OCI-LY7 (cell line): ENCODE results near the gene HLF. TPM values are rescaled to one million over a fixed set of nuclear protein-coding genes. Genes with fewer than 3 reads are reported as not detected.

ENCODE experiments used
- BruUV-seq: library from RNA; stranded (reverse); fragments of 400-500 nt; replicated peaks from 2 replicates; lab custom pipeline; 2021; lab: Mats Ljungman, UMichigan
- CTCF ChIA-PET: fragments of 300-600 bp; sonication (Branson Sonifier 250); formaldehyde crosslinking; loops from one replicate; lab custom pipeline; 2022; ENCODE audit warnings: antibody characterized with exemption; ENCODE audit not compliant: unreplicated experiment; lab: Charles Lee
- POLR2A ChIA-PET: fragments of 300-600 bp; sonication (Branson Sonifier 250); formaldehyde crosslinking; loops from one replicate; lab custom pipeline; 2022; ENCODE audit warnings: antibody characterized with exemption; lab: Charles Lee
- DNase-seq: peaks from one replicate; pipeline ENCODE4 v3.0.0-alpha.2; 2015; ENCODE audit warnings: low spot score
- H2AFZ ChIP-seq: fragments of 200-600 bp; sonication (generic), shearing (Covaris generic); 2 replicates; pipeline ENCODE4 v1.6.1; 2014; ENCODE audit warnings: mild to moderate bottlenecking, antibody characterized with exemption, low read length, moderate library complexity
- H3K27ac ChIP-seq: fragments of 200-600 bp; sonication (generic); 2 replicates; pipeline ENCODE4 v1.5.1; 2014; ENCODE audit warnings: mixed run types, low read depth, mild to moderate bottlenecking, moderate library complexity, low read length, inconsistent platforms; ENCODE audit not compliant: poor library complexity, severe bottlenecking
- H3K36me3 ChIP-seq: fragments of 200-600 bp; sonication (generic); 2 replicates; pipeline ENCODE4 v1.6.1; 2014; ENCODE audit warnings: mild to moderate bottlenecking, antibody characterized with exemption, low read length, moderate library complexity, mixed read lengths; ENCODE audit not compliant: insufficient read depth
- H3K4me1 ChIP-seq: fragments of 200-600 bp; sonication (generic); 2 replicates; pipeline ENCODE4 v1.5.1; 2014; ENCODE audit warnings: mild to moderate bottlenecking, low read length; ENCODE audit not compliant: insufficient read depth, poor library complexity, severe bottlenecking
- H3K4me2 ChIP-seq: fragments of 200-600 bp; sonication (generic); 2 replicates; pipeline ENCODE4 v1.6.1; 2014; ENCODE audit warnings: mild to moderate bottlenecking, low read length
- H3K4me3 ChIP-seq: fragments of 200-600 bp; sonication (generic); 2 replicates; pipeline ENCODE4 v1.5.1; 2014; ENCODE audit warnings: mild to moderate bottlenecking, low read depth, low read length; ENCODE audit not compliant: poor library complexity, severe bottlenecking
- H3K79me2 ChIP-seq: fragments of 200-600 bp; sonication (generic); 2 replicates; pipeline ENCODE4 v1.6.1; 2016; ENCODE audit warnings: low read depth, mild to moderate bottlenecking, low read length, moderate library complexity, mixed read lengths; ENCODE audit not compliant: insufficient read depth
- H3K9me2 ChIP-seq: fragments of 200-600 bp; sonication (generic); 2 replicates; pipeline ENCODE4 v1.6.1; 2016; ENCODE audit warnings: mild to moderate bottlenecking, low read length, mixed read lengths; ENCODE audit not compliant: insufficient read depth
- H3K9me3 ChIP-seq: fragments of 200-600 bp; sonication (generic); 2 replicates; pipeline ENCODE4 v1.6.1; 2014; ENCODE audit warnings: mild to moderate bottlenecking, mixed run types, low read length, mixed read lengths
- H4K20me1 ChIP-seq: fragments of 200-600 bp; sonication (generic); 2 replicates; pipeline ENCODE4 v1.6.1; 2014; ENCODE audit warnings: mild to moderate bottlenecking, antibody characterized with exemption, low read length, moderate library complexity, mixed read lengths; ENCODE audit not compliant: insufficient read depth
- CTCF ChIP-seq: fragments of 200-600 bp; sonication (generic); conservative IDR thresholded peaks from 2 replicates; pipeline ENCODE4 v1.5.1; 2014; ENCODE audit warnings: mild to moderate bottlenecking, antibody characterized with exemption, low read length, moderate library complexity, mixed read lengths
- EZH2phosphoT487 ChIP-seq: fragments of 200-600 bp; sonication (generic); IDR thresholded peaks from 2 replicates; pipeline ENCODE4 v1.6.1; 2018; ENCODE audit warnings: low read depth, borderline replicate concordance, mild to moderate bottlenecking, mixed run types, antibody characterized with exemption, low read length, moderate library complexity, mixed read lengths
- intact Hi-C: fragments of 100-400 bp; cut with micrococcal nuclease; formaldehyde crosslinking; loops from one replicate; pipeline ENCODE4 v1.10.0; 2022; ENCODE audit not compliant: unreplicated experiment
- total RNA-seq, 2 experiments: library from RNA; depleted of rRNA in 1 of 2; stranded (reverse); fragments of >200 nt in 1 of 2; shearing (Covaris generic) in 1 of 2; gene quantifications; 2 replicates each; pipeline ENCODE4 v1.2.3, GENCODE V29; 2014 to 2022

HLF gene
- total RNA-seq, 2 experiments from 2014 or later: 0.13 TPM; not detected in 1

DNA sequence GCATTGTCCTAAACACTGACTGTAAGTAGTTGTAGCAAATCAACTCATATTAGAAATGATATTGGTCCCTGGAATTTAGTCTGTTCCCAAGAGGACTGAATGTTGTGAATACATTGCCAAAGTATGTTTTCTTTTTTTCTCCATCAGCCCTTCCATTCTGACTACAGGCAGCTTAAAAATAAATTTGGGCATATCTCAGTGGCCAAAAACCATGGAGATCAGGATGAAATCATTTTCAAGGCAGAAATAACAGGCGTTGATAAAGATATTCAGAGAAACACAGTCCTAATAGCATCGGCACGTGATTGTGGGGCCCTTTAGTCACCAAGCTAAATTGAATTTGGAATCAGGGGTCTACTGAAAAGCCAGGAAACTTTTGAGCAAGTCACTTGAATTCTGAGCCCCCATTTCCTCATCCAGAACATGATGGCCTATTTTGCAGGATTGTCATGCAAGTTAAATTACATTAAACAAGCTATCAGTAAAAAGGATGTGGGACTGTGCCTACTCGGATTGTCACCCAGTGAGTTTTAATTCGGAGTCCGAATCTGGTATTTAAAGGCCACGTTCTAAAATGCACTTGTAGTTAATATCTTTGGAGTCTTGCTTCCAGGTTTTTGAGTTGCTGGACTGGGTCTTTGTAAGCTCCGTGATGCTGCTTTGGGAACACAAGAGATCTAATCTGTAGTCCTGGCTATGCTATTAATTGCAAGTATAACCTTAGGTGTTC is 17.1 kb downstream of the HLF start:
- Histone ChIP-seq H3K36me3 (no peaks in the 10 kb centered on the region), H3K4me1 (peaks cover 4% of the 10 kb centered on the region), H3K79me2 (no peaks in the 10 kb centered on the region), H3K4me3 (no peak overlapping the region), H3K9me3 (no peaks in the 10 kb centered on the region), H3K4me2 (no peak overlapping the region), H3K9me2 (no peaks in the 10 kb centered on the region), H2AFZ (no peak overlapping the region), H4K20me1 (no peaks in the 10 kb centered on the region), H3K27ac (no peak overlapping the region)
- DNase-seq: no peak
- intact Hi-C loops: no loop called here
- no TSS peak for BruUV-seq
- POLR2A ChIA-PET: no interaction called here
- TF ChIP-seq EZH2phosphoT487 (no peak), CTCF (no peak)
- CTCF ChIA-PET: no interaction called here

- intact Hi-C loops: no loop called here
- DNase-seq: no peak
- no peak for TF ChIP-seq EZH2phosphoT487
- no peak for TF ChIP-seq CTCF
- Histone ChIP-seq H3K9me2 (no peaks in the 10 kb centered on the region), H4K20me1 (no peaks in the 10 kb centered on the region), H3K4me2 (no peak overlapping the region), H3K9me3 (no peaks in the 10 kb centered on the region), H3K4me3 (no peak overlapping the region), H2AFZ (no peak overlapping the region), H3K4me1 (peaks cover 4% of the 10 kb centered on the region), H3K27ac (no peak overlapping the region), H3K79me2 (no peaks in the 10 kb centered on the region), H3K36me3 (no peaks in the 10 kb centered on the region)
- CTCF ChIA-PET: no interaction called here
- BruUV-seq: no TSS peak
- POLR2A ChIA-PET: interaction anchor here (0.7 kb wide), 1 partner anchor 13 kb away, joined by 4 read pairs; no protein-coding TSS in a partner anchor
Measured at GRCh38 chr17:55282379-55282702, 17.6 kb downstream of the HLF start.

DNA sequence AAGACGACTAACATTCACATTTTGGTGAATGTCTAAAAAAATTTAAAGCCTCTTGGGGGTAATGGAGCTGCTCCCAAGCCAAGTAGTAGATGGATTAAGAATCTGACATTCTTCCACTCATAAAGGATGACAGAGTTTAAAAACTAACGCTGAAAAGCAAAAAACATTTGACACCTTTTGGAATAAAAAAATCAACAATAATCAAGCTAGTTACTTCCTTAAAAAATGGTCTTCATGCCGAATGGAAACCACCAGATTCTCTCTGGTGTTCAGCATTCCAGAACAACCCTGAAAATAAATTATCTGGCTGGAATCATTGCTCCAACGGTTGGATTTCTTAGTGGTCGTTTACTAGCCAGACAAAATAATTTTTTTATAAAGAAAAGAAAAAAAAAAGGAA is 18.0 kb downstream of the HLF start:
- TF ChIP-seq CTCF (no peak), EZH2phosphoT487 (no peak)
- H3K4me1 ChIP-seq: peaks cover 4% of the 10 kb centered on the region
- no peaks in the 10 kb centered on the region for H3K9me3 ChIP-seq
- H3K4me2 ChIP-seq: no peak overlapping the region
- ChIA-PET POLR2A (interaction anchor here (0.7 kb wide), 1 partner anchor 14 kb away, joined by 4 read pairs; no protein-coding TSS in a partner anchor), CTCF (no interaction called here)
- H2AFZ ChIP-seq: no peak overlapping the region
- no peaks in the 10 kb centered on the region for H3K9me2 ChIP-seq
- H3K36me3 ChIP-seq: no peaks in the 10 kb centered on the region
- no peak overlapping the region for H3K4me3 ChIP-seq
- no TSS peak for BruUV-seq
- H3K79me2 ChIP-seq: no peaks in the 10 kb centered on the region
- H4K20me1 ChIP-seq: no peaks in the 10 kb centered on the region
- no peak for DNase-seq
- no peak overlapping the region for H3K27ac ChIP-seq
- intact Hi-C loops: no loop called here
